ENCODE measurements around the gene ESRRG. TPM values are rescaled to one million over a fixed set of nuclear protein-coding genes. Genes with fewer than 3 reads are reported as not detected.
A peak's percentile ranks its signal among the peaks of the same experiment; 100 is the strongest.

The ESRRG gene
- total and polyA plus RNA-seq, 12 donors: 1.2 to 18.0 (median 7.4) TPM

DNA sequence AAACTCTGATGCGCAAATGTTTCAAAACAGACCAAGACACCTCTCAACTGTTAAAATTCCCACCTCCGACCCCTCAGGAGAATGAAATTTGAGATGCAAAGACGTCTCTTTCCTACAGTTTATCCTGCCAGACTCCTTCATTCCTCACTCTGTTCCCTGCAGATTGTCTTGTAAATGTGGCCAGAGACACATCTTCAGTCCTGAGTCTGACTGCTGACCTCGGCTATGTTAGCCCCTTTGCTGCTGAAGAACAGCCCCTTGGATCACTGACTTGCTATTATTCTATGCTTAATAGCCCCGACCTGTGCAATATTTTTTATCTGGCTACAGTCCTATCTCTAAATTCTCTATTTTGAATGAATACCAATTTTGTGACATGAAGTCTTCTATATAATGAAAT is 16.6 kb upstream of the ESRRG start:
- Histone ChIP-seq H3K27me3 (no peaks in the 10 kb centered on the region), H3K27ac (no peak overlapping the region), H3K4me1 (replicated peaks in 1 of 2) (peaks cover 0 to 3% of the 10 kb centered on the region in 2 donors), H3K4me3 (no peak overlapping the region), H3K9me3 (replicated peaks in 1 of 3) (no peaks in the 10 kb centered on the region), H3K36me3 (replicated peaks in 1 of 2) (no peaks in the 10 kb centered on the region)
- TF ChIP-seq POLR2A (IDR thresholded peaks at IDR 0.05): no peak
- no peak for TF ChIP-seq CTCF (IDR thresholded peaks at IDR 0.05)
- no peak for DNase-seq
- 54 to 65% (median 59%) methylated on average over 5 of the region's 5 CpGs for WGBS, 4 donors
- intact Hi-C loops (cut with DNase I): loop anchor here in 1 of 2 donors (10.0 kb wide), 1 partner anchor 425 kb away; no protein-coding TSS in a partner anchor

- H3K4me1 ChIP-seq (replicated peaks in 1 of 2): no peaks in the 10 kb centered on the region
- H3K27me3 ChIP-seq: no peaks in the 10 kb centered on the region
- DNase-seq: no peak
- no peaks in the 10 kb centered on the region for H3K9me3 ChIP-seq (replicated peaks in 1 of 3)
- intact Hi-C loops (cut with DNase I): no loop called here
- H3K36me3 ChIP-seq (replicated peaks in 1 of 2): no peaks in the 10 kb centered on the region
- TF ChIP-seq POLR2A (IDR thresholded peaks at IDR 0.05): no peak
- TF ChIP-seq CTCF (IDR thresholded peaks at IDR 0.05): no peak
- no peak overlapping the region for H3K27ac ChIP-seq
- 87 to 94% (median 92%) methylated on average over 4 of the region's 4 CpGs for WGBS, 4 donors
- H3K4me3 ChIP-seq: no peak overlapping the region
Observed at GRCh38 chr1:216732121-216732520, 8.9 kb upstream of the ESRRG start.

GRCh38 chr1:216731562-216731961 is 8.3 kb upstream of the ESRRG start:
- DNase-seq: no peak
- H3K27me3 ChIP-seq: no peaks in the 10 kb centered on the region
- intact Hi-C loops (cut with DNase I): no loop called here

GRCh38 chr1:216726435-216726834 is 3.2 kb upstream of the ESRRG start:
- intact Hi-C loops (cut with DNase I): no loop called here
- Histone ChIP-seq H3K27ac (no peak overlapping the region), H3K4me1 (replicated peaks in 1 of 2) (no peaks in the 10 kb centered on the region), H3K27me3 (no peaks in the 10 kb centered on the region), H3K9me3 (replicated peaks in 1 of 3) (no peaks in the 10 kb centered on the region), H3K36me3 (replicated peaks in 1 of 2) (no peaks in the 10 kb centered on the region), H3K4me3 (no peak overlapping the region)
- TF ChIP-seq POLR2A (IDR thresholded peaks at IDR 0.05) (no peak), CTCF (IDR thresholded peaks at IDR 0.05) (peak in 2 of 6 experiments; percentile 11 to 30)
- no peak for DNase-seq

More at GRCh38 chr1:216731562-216731961, 8.3 kb upstream of the ESRRG start:
- H3K27ac ChIP-seq: no peak overlapping the region
- 85 to 94% (median 93%) methylated on average over 6 of the region's 6 CpGs for WGBS, 4 donors
- TF ChIP-seq POLR2A (IDR thresholded peaks at IDR 0.05) (no peak), CTCF (IDR thresholded peaks at IDR 0.05) (no peak)
- H3K9me3 ChIP-seq (replicated peaks in 1 of 3): no peaks in the 10 kb centered on the region
- H3K36me3 ChIP-seq (replicated peaks in 1 of 2): no peaks in the 10 kb centered on the region
- H3K4me1 ChIP-seq (replicated peaks in 1 of 2): no peaks in the 10 kb centered on the region
- no peak overlapping the region for H3K4me3 ChIP-seq
